Measurements from ENCODE around the gene DNAH6.
"Not testable (repeated sequence)": the region's sequence is repeated elsewhere in the genome, so short reads cannot be mapped to it uniquely, and the experiment has no call there.

Gene DNAH6

DNA sequence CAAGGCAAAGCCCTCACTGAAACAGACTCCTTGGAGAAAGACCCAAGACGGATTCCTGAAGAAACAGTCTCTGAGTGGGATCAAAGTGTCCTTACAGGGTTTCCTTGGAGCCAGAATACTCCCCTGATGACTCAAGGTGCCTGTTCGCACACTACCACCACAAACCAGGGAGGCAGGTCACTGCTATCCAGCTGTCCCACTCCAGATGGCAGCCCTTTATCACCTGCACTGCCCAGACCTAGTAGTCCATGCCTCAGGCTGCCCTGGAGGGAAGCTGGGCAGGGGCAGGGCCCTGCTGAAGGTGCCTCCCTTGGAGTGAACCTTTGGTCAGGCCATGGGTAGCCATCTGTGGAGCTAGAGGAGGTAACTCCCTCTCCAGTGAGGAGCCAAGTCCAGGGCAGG, 330.4 kb downstream of the DNAH6 start:
- DNase-seq: no peak

DNA sequence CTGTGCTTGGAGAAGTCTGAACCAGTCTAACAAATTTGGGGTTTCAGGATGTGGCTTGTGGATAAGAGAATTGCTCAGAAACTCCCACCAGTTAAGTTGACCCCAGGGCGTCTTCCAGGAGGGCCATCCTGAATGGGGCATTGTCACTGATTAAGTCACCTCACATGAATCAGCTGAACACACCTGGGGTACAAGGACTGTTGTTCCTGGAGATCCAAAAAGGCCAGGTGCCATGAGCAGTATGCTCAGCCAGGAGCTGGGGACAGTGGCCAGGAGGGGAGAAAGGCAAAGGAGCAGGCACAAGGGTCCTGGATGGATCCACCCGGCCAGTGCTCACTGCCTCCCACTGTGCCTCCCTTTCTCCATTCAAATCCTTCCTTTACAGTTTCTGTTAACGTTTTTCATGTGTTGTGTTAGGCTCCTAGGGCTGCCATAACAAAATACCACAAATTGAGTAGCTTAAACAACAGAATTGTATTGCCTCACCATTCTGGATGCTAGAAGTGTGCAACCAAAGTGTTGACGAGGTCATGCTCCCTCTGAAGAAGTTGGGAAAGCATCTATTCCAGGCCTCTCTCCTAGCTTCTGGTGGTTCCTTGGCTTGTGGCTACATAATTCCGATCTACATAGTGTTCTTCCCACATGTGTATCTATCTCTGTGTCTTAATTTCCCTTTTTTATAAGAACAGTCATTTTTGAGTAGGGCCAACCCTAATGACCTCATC, 331.2 kb downstream of the DNAH6 start:
- DNase-seq: no peak

DNA sequence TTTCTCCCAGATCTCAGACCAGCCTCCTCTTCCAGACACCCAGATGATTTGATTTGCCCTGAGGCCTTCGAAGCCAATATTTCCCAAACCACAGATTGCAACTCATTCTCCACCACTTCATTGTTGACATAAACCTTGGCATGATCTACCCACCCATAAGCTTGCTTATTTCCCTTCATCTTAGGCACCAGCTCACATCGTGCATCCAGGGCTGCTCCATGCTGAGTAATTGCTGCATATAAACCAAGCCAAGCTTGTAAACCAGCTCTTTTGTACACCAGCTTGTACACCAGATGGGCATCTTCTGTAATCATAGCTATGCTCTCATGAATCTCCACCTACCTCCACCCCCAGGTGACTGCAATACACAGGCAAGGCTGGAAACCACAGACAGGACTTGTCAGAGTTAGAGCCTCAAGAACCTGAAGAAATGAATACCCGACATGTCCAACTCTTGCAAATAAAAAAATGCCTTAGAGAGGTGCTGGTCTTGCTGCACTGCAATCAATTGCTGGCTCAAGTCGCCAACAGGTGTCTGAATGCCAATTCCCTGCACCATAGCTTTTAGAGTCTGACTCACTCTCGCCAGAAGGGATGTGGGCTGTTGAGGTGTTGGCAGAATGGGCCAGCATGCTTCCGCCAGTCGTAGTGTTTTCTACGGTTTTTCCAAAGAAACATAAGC, 333.1 kb downstream of the DNAH6 start:
- DNase-seq: peak; percentile 90

DNA sequence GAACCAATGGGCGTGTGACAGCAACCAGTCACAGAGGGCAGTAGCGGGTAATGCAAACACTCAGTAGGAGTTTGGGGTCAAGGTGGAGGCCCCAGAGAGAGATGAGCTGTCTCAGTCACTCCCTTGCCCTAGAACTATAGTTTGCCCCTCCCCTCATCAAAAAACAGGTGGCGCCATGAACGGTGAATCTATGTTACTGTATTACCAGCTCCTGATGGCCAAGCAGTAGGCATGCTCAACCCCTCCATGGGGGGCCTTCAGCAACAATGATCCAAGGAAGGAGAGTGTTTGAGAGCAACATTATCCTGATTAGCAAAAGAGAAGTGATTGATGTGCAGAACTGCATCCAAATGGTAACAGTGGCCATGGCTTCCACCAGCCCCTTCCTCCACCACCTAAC, 334.2 kb downstream of the DNAH6 start:
- DNase-seq: peak; percentile 14

DNA sequence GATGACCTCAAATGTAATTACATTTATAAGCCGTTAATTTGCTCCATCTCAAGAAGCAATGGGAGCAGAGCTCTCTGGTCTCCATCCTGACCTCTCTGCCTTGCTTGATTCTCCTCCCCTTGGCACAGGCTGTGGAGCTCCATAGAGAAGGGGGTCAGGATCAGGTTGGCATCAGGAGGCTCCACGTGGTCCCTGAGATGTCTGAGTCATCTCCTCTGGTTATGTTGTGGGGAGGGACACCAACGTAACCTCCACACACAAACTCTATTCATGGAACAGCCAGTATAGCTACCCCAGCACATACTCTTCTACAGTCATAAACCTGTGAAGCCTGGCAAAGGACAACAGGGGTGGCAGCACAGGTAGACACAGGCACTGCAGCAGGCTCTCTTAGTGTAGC, 335.6 kb downstream of the DNAH6 start:
- DNase-seq: no peak

DNA sequence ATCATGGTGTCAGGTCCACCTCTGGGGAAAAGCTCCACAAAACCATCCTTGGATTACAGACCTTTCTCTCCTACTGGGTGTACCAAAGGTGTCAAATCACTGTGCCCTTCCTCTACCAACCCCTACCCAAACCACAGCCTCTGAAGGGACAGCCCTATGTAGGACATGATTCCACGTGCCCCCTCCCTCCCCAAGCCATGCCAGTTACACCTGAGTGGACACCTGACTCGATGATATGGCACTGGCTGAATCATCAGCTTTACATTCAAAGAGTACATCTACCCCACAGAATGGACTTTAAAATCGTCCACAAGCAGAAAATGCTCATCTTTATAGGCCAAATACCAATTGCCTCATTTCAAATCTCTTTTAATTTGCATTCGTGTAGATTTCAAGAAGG, 338.6 kb downstream of the DNAH6 start:
- DNase-seq: no peak

DNA sequence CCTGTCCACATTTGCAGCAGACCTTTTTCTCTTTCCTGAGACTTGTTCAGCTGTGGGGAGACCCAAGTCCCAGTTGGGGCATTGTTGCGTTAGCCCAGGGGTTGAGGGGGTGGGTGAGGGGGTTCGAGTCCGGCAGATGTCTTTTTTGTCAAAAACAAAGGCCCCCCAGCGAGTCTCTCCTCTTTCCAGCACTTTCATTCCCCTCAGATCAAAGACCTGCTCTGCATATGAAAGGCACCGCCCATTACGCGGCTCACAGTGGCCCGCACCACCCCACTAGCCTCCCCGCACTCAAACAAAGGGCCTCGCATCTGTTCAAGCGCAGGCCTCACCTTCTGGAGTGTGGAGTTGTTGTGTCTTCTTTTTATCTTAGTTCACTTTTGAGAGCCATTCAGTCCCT, 339.4 kb downstream of the DNAH6 start:
- DNase-seq: peak; percentile 31

DNA sequence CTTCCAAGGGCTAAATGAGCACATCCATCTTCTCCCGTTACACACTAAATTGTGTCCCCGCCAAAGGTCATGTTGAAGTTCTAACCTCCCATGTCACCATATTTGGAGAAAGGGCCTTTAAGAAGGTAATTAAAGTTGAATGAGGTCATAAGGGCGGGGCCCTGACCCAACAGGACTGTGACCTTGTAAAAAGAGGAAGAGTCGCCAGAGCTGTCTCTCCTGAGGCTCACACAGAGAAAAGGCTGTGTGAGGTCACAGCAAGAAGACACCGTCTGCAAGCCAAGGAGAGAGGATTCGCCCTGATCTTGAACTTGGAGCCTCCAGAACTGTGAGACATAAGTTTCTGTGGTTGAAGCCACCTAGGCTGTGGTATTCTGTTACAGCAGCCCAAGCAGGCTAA, 340.5 kb downstream of the DNAH6 start:
- no peak for DNase-seq

DNA sequence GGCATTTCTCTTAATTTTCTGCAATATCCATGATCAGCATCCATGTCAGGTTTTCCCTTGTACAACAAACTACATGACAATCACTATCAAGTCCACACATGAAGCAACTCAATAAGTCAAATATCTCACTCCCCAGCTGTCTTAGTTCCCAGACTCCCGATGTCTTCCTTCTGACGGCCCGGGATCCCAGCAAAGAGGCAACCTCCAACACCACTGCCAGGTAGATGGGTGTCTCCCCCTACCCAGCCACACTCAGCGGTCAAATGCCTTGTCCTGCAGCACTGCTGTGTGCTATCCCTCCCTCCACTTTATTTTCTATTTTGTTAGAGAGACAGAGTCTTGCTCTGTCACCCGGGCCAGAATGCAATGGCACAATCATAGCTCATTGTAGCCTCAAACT, 341.3 kb downstream of the DNAH6 start:
- DNase-seq: no peak

DNA sequence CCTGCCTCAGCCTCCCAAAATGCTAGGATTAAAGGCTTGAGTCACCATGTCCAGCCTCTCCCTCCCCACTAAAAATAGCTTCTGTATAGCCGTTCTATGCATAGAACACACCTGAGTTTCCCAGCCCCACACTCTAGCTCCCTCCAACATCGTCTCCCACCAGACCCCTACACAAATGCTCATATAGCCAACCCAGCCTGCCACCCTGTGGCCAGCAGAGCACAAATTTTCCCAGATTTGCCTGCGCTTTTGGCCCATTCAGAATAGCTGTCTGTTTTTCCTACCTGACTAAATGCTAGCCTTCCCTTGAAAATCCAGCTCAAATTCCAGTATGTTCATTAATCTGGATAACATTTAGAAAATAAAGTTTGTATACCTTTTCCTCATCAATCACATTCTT, 341.8 kb downstream of the DNAH6 start:
- DNase-seq: no peak

DNA sequence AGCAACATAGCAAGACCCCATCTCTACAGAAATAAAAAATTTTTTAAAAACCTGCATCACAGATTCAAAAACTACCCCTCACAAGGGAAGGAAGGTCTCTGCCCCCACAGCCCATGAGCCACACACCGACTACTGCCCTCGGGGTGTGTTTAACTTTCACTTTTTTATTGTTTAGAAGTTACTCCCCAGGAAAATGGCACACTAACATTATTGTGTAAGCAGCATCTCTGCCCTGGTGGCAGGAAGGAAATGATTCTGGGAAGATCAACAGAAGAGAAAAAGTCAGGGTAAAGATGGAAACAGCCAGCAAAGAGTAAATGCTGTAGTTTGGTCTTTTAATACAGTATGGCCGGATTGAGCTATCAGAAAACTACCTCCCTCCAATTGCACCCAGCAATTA, 342.6 kb downstream of the DNAH6 start:
- DNase-seq: no peak

DNA sequence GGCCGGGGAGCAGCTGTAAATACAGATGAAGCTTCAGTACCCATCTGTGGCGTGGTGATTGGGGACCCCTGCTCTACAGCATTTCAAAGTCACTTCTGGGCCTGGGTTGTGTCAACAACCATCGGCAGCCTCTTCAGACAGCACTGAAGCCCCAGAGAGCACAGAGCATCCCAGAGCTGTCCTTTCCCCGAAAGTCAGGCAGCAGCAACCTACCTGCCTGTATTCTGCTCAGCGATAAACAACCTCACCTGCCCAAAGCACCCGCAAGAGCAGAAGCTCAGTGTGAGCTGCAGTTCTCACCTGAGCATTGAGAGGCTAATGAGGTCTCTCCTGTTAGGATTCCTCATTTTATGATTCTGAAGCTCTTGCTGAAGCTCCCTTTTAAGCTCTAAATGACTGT, 345.2 kb downstream of the DNAH6 start:
- no peak for DNase-seq

DNA sequence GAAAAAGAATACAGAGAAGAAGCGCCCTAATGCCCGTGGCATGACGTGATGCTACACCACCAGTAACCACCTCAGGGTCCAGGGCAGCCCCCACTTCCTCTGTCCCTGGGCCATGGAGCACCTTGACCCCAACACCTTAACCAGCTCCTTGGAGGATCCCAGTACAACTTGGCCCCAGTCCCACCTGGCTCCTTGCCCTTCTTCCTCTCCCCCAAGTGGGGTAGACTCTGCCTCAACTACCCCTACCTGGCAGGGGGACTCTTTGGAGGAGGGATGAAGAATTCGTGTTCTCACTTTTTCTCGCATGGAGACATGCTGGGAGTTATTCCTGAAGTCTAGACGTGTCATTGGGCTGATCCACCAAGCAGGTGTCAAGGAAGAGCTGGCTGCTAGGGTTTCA, 345.7 kb downstream of the DNAH6 start:
- no peak for DNase-seq

DNA sequence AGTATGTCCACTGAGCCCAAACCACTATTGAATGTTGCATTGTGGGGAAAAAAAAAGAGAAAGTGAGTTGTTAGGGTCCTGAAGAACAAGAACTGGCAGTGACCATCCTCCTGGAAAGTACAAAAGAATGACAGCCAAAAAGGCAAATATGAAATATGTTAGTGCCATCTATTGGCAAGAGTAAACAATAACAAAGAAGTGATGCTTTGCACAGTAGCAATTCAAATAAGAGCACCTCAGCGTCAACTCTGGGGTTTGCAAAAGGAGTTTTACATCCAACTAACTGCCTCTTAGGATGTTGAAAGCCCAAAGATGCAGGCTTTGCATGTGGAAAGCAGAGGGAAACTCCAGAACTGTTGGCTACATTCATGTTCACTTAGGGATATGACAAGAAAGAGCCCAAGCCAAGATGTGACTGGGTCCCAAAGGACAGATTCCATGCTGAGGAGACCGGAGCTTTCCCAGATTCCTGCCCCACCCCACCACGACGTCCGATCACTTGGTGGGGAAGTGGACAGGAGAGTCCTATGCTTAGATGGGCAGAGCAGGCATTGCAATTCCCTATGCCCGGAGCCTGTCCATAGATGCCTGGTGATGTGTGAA, 349.0 kb downstream of the DNAH6 start:
- DNase-seq: peak; percentile 22

DNA sequence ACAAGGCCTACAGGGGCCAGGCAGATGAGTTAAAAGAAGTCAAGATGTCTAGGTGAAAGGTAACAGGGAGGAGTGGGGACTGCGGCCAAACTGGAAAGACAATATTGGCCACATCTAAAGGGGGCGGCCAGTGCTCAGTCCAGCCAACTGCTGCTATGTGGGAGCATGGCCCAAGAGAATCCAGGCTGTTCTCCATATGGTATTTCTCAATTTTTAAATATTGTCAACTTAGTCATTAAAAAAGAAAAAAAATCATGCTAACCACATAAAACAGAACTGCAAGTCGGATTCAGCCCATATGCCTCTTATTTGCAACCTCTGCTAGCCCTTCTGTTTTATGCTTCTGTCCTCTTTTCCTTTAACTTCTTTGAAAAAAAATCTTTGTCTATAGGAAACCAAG, 349.8 kb downstream of the DNAH6 start:
- no peak for DNase-seq

DNA sequence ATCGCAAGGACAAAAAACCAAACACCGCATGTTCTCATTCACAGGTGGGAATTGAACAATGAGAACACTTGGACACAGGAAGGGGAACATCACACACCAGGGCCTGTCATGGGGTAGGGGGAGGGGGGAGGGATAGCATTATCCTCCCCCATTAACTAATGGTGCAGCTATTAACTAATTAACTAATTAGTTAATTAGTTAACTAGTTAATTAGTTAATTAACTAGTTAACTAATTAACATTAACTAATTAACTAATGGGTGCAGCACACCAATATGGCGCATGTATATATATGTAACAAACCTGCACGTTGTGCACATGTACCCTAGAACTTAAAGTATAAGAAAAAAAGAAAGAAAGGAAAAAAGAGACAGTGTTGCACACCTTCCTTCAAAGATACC, 352.0 kb downstream of the DNAH6 start:
- DNase-seq: not testable (repeated sequence)

Measured in NCI-H69 (cell line).